H1 (cell line): ENCODE results near the gene C2orf74. TPM values are rescaled to one million over a fixed set of nuclear protein-coding genes. Genes with fewer than 3 reads are reported as not detected.
A peak's percentile ranks its signal among the peaks of the same experiment; 100 is the strongest.

Source experiments
- MAFK ChIP-seq: IDR thresholded peaks from 2 replicates; pipeline ENCODE4 v1.6.1; 2012; ENCODE audit warnings: low read depth, mild to moderate bottlenecking, improper control_type of control experiment, low read length
- SAP30 ChIP-seq: fragments of 300-600 bp; sonication (generic); IDR thresholded peaks from 2 replicates; pipeline ENCODE4 v1.7.1; 2012; ENCODE audit warnings: low read length, moderate library complexity, mild to moderate bottlenecking, inconsistent platforms; ENCODE audit not compliant: insufficient read depth, insufficient replicate concordance
- SP2 ChIP-seq: IDR thresholded peaks from 2 replicates; pipeline ENCODE4 v1.6.1; 2012; ENCODE audit warnings: mild to moderate bottlenecking, low read length, inconsistent platforms
- TBP ChIP-seq: IDR thresholded peaks from 2 replicates; pipeline ENCODE4 v1.6.1; 2011; ENCODE audit warnings: low read depth, low read length, improper control_type of control experiment
- USF2 ChIP-seq: IDR thresholded peaks from 2 replicates; pipeline ENCODE4 v1.6.1; 2011; ENCODE audit warnings: low read length, improper control_type of control experiment
- polyA plus RNA-seq, 7 experiments: library from polyadenylated mRNA; depleted of rRNA in 3 of 7; stranded (reverse) in 5 of 7; unstranded in 2 of 7; fragments of >200 nt in 5 of 7; fragments of 200-250 nt in 2 of 7; gene quantifications; 1 replicate in 5 of 7; 2 replicates in 1 of 7; 4 replicates in 1 of 7; pipeline versions ENCODE4 v1.2.1 to v1.2.3, GENCODE V29; 2011 to 2013; ENCODE audit warnings: missing spikeins in 2 of 7, mixed read lengths in 2 of 7
- total RNA-seq: library from RNA; stranded (reverse); fragmentation: NEBNext Ultra II Directional; extraction: Animal tissue kit (Norgen Biotek cat#: 25700); gene quantifications from 2 replicates; pipeline ENCODE4 v1.2.1, GENCODE V29; 2021

The C2orf74 gene
- total and polyA plus RNA-seq, 2 of the 8 experiments (the other 6 are each of a cell fraction or from before 2014, with no cell fraction given) = 2.6 to 9.3 TPM

- TF ChIP-seq MAFK (no peak), SP2 (no peak), USF2 (peak; percentile 31; the same call in 1 of the 2 replicates), SAP30 (no peak), TBP (peak; percentile 50; the same call in 1 of the 2 replicates)
Measured at GRCh38 chr2:61176755-61177726, 15.1 kb downstream of the C2orf74 start (continued).
